HEK293T (cell line): ENCODE measurements around the gene TNIK.

Experiments
- ARNT ChIP-seq: fragments of 450-650 bp; IDR thresholded peaks from 2 replicates; pipeline ENCODE4 v1.6.1; 2017; ENCODE audit warnings: mild to moderate bottlenecking
- BHLHE40 ChIP-seq: fragments of 450-650 bp; IDR thresholded peaks from 2 replicates; pipeline ENCODE4 v1.6.1; 2016; ENCODE audit warnings: mild to moderate bottlenecking, moderate library complexity, borderline replicate concordance
- ELF4 ChIP-seq: fragments of 450-650 bp; IDR thresholded peaks from 2 replicates; pipeline ENCODE4 v1.6.1; 2017; ENCODE audit warnings: antibody characterized with exemption
- HDGF ChIP-seq: fragments of 450-650 bp; IDR thresholded peaks from 2 replicates; pipeline ENCODE4 v1.6.1; 2017; ENCODE audit warnings: antibody characterized with exemption, borderline replicate concordance
- L3MBTL2 ChIP-seq: fragments of 450-650 bp; conservative IDR thresholded peaks from 2 replicates; pipeline ENCODE4 v1.6.1; 2016; ENCODE audit warnings: mild to moderate bottlenecking
- LEF1 ChIP-seq: fragments of 450-650 bp; IDR thresholded peaks from 2 replicates; pipeline ENCODE4 v1.6.1; 2017; ENCODE audit warnings: mild to moderate bottlenecking, borderline replicate concordance
- NFRKB ChIP-seq: fragments of 450-650 bp; IDR thresholded peaks from 2 replicates; pipeline ENCODE4 v1.6.1; 2016; ENCODE audit warnings: mild to moderate bottlenecking, moderate library complexity
- PKNOX1 ChIP-seq: fragments of 450-650 bp; IDR thresholded peaks from 2 replicates; pipeline ENCODE4 v1.6.1; 2016
- SP1 ChIP-seq: fragments of 450-650 bp; IDR thresholded peaks from 2 replicates; pipeline ENCODE4 v1.6.1; 2017
- SUZ12 ChIP-seq: fragments of 450-650 bp; IDR thresholded peaks from 2 replicates; pipeline ENCODE4 v1.6.1; 2016; ENCODE audit warnings: mild to moderate bottlenecking
- ZNF384 ChIP-seq: fragments of 450-650 bp; IDR thresholded peaks from 2 replicates; pipeline ENCODE4 v1.6.1; 2016

GRCh38 chr3:171371354-171371753 lies 88.9 kb downstream of the TNIK start:
- TF ChIP-seq ELF4 = no peak
- TF ChIP-seq HDGF = no peak
- no peak for TF ChIP-seq SP1
- no peak for TF ChIP-seq ARNT
- no peak for TF ChIP-seq BHLHE40
- TF ChIP-seq SUZ12 = no peak
- no peak for TF ChIP-seq LEF1
- no peak for TF ChIP-seq ZNF384
- TF ChIP-seq PKNOX1 = no peak
- TF ChIP-seq L3MBTL2 = no peak
- no peak for TF ChIP-seq NFRKB
